ENCODE results near the gene HSPE1. TPM values are rescaled to one million over a fixed set of nuclear protein-coding genes. Genes with fewer than 3 reads are reported as not detected.
"Not testable (repeated sequence)": the region's sequence is repeated elsewhere in the genome, so short reads cannot be mapped to it uniquely, and the experiment has no call there.

HSPE1 gene
- total RNA-seq, 1 experiment from 2014 or later, result 291 TPM

DNA sequence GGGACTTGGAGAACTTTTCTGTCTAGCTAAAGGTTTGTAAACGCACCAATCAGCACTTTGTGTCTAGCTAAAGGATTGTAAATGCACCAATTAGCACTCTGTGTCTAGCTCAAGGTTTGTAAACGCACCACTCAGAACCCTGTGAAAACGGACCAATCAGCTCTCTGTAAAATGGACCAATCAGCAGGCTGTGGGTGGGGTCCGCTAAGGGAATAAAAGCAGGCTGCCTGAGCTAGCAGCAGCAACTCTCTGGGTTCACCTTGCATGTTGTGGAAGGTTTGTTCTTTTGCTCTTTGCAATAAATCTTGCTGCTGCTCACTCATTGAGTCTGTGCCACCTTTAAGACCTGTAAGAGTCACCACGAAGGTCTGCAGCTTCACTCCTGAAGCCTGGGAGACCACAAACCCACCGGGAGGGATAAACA is 49.2 kb upstream of the HSPE1 start:
- POLR2A ChIA-PET; BruUV-seq (replicated peaks); CTCF ChIA-PET; DNase-seq (ENCODE audit: low read depth, low spot score); H4K20me1 ChIP-seq (ENCODE audit: insufficient read depth); H3K9ac ChIP-seq (ENCODE audit: low read length); ATAC-seq; H3K27me3 ChIP-seq (ENCODE audit: insufficient read depth, low read length); H3K9me2 ChIP-seq (ENCODE audit: insufficient read depth); intact Hi-C loops (cut with micrococcal nuclease); H2AFZ ChIP-seq (ENCODE audit: low read depth, low read length, poor library complexity, severe bottlenecking); H3K27ac ChIP-seq (ENCODE audit: low read depth, low read length); H3K9me3 ChIP-seq (ENCODE audit: control insufficient read depth in 1 of 2, insufficient read depth in 1 of 2, low read depth in 1 of 2, low read length in 2 of 2); H3K36me3 ChIP-seq (ENCODE audit: control insufficient read depth in 1 of 2, insufficient read depth in 2 of 2, low read length in 2 of 2); H3K4me3 ChIP-seq (replicated peaks in 1 of 2; ENCODE audit: low read depth in 1 of 2, low read length in 2 of 2); RAD21 ChIA-PET (ENCODE audit: low non-redundant PET in 1 of 2, low total read pairs in 2 of 2, uncharacterized antibody in 2 of 2, unreplicated experiment in 2 of 2); H3K4me2 ChIP-seq (ENCODE audit: low read length): not testable (repeated sequence)
- Histone ChIP-seq H3K4me1 (ENCODE audit: control insufficient read depth in 1 of 2, insufficient read depth in 2 of 2, low read length in 2 of 2) (peaks cover 4 to 13% of the 10 kb centered on the region in 2 experiments; a peak in 2 of 4 replicates), H3K79me2 (ENCODE audit: insufficient read depth, low read length) (peaks cover 26% of the 10 kb centered on the region)
- TF ChIP-seq SP1 (IDR thresholded peaks at IDR 0.05; ENCODE audit: low read depth), result 0 out of 2 replicates have a peak, but pooled peaks have one; percentile 20

DNA sequence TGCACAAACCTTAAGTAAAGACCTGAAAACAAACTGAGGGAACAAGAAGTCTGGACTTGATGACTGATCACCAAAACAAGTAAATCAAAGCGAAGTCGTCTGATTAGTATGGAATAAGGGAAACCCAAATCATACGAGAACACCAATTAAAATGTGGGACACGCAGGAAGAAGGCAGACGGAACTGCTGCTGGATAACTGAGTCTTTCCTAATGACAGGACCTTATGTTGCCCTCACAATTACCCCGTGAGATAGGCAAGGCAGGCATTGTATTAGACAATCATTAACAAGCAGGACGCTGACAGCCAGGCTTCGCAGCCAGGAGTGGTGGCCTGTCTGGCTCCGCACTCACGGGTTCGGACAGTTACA is 47.4 kb upstream of the HSPE1 start:
- Histone ChIP-seq H3K4me1 (ENCODE audit: control insufficient read depth in 1 of 2, insufficient read depth in 2 of 2, low read length in 2 of 2) (peaks cover 4 to 13% of the 10 kb centered on the region in 2 experiments; a peak in 2 of 4 replicates), H3K9ac (ENCODE audit: low read length) (peak overlapping the region; percentile 86), H3K4me2 (ENCODE audit: low read length) (peak overlapping the region; percentile 84), H4K20me1 (ENCODE audit: insufficient read depth) (no peaks in the 10 kb centered on the region), H3K4me3 (replicated peaks in 1 of 2; ENCODE audit: low read depth in 1 of 2, low read length in 2 of 2) (peak overlapping the region; percentile 84 to 99), H3K36me3 (ENCODE audit: control insufficient read depth in 1 of 2, insufficient read depth in 2 of 2, low read length in 2 of 2) (no peaks in the 10 kb centered on the region), H2AFZ (ENCODE audit: low read depth, low read length, poor library complexity, severe bottlenecking) (no peak overlapping the region), H3K27ac (ENCODE audit: low read depth, low read length) (peak overlapping the region; percentile 56), H3K9me2 (ENCODE audit: insufficient read depth) (no peaks in the 10 kb centered on the region), H3K27me3 (ENCODE audit: insufficient read depth, low read length) (no peaks in the 10 kb centered on the region), H3K79me2 (ENCODE audit: insufficient read depth, low read length) (peaks cover 38% of the 10 kb centered on the region), H3K9me3 (ENCODE audit: control insufficient read depth in 1 of 2, insufficient read depth in 1 of 2, low read depth in 1 of 2, low read length in 2 of 2) (no peaks in the 10 kb centered on the region)
- intact Hi-C loops (cut with micrococcal nuclease), result loop anchor here (1.0 kb wide), 2 partner anchors 17 to 48 kb away; partner anchors contain the start of genes HSPE1 and SF3B1
- DNase-seq (ENCODE audit: low read depth, low spot score), result no peak
- RAD21 ChIA-PET (ENCODE audit: low non-redundant PET in 1 of 2, low total read pairs in 2 of 2, uncharacterized antibody in 2 of 2, unreplicated experiment in 2 of 2), result no interaction called here
- CTCF ChIA-PET, result no interaction called here
- peak; percentile 33 for ATAC-seq
- TSS peak; percentile 90 for BruUV-seq (replicated peaks)
- POLR2A ChIA-PET, result interaction anchor here (0.8 to 1.3 kb wide), 7 partner anchors 14 to 63 kb away, joined by 3 to 14 read pairs (median 4); partner anchors contain the start of genes HSPD1, HSPE1, MOB4 and SF3B1
- TF ChIP-seq POLR2A (IDR thresholded peaks at IDR 0.05; ENCODE audit: borderline replicate concordance, extremely low read depth, insufficient read depth, insufficient read length), result no peak
- TF ChIP-seq CBX3 (IDR thresholded peaks at IDR 0.05; ENCODE audit: low read depth), result no peak
- TF ChIP-seq, protein P1, sequence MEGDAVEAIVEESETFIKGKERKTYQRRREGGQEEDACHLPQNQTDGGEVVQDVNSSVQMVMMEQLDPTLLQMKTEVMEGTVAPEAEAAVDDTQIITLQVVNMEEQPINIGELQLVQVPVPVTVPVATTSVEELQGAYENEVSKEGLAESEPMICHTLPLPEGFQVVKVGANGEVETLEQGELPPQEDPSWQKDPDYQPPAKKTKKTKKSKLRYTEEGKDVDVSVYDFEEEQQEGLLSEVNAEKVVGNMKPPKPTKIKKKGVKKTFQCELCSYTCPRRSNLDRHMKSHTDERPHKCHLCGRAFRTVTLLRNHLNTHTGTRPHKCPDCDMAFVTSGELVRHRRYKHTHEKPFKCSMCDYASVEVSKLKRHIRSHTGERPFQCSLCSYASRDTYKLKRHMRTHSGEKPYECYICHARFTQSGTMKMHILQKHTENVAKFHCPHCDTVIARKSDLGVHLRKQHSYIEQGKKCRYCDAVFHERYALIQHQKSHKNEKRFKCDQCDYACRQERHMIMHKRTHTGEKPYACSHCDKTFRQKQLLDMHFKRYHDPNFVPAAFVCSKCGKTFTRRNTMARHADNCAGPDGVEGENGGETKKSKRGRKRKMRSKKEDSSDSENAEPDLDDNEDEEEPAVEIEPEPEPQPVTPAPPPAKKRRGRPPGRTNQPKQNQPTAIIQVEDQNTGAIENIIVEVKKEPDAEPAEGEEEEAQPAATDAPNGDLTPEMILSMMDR (IDR thresholded peaks at IDR 0.05 in 2 of 3, conservative IDR thresholded peaks at IDR 0.05 in 1 of 3; ENCODE audit: borderline replicate concordance in 1 of 3, insufficient read depth in 1 of 3, low read depth in 2 of 3, low read length in 2 of 3), result no peak
- no peak for TF ChIP-seq EGR1 (IDR thresholded peaks at IDR 0.05; ENCODE audit: low read depth)
- TF ChIP-seq RAD21 (IDR thresholded peaks at IDR 0.05; ENCODE audit: low read depth), result no peak
- TF ChIP-seq FOSL1 (IDR thresholded peaks at IDR 0.05; ENCODE audit: low read depth), result no peak
- TF ChIP-seq, protein P2, sequence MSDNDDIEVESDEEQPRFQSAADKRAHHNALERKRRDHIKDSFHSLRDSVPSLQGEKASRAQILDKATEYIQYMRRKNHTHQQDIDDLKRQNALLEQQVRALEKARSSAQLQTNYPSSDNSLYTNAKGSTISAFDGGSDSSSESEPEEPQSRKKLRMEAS (IDR thresholded peaks at IDR 0.05), result no peak
- TF ChIP-seq, protein P3, sequence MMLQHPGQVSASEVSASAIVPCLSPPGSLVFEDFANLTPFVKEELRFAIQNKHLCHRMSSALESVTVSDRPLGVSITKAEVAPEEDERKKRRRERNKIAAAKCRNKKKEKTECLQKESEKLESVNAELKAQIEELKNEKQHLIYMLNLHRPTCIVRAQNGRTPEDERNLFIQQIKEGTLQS (IDR thresholded peaks at IDR 0.05), result no peak
- no peak for TF ChIP-seq JUND (IDR thresholded peaks at IDR 0.05)
